ENCODE data around the gene SHISA5.
"Not testable (repeated sequence)": the region's sequence is repeated elsewhere in the genome, so short reads cannot be mapped to it uniquely, and the experiment has no call there.

SHISA5 gene, protein sequence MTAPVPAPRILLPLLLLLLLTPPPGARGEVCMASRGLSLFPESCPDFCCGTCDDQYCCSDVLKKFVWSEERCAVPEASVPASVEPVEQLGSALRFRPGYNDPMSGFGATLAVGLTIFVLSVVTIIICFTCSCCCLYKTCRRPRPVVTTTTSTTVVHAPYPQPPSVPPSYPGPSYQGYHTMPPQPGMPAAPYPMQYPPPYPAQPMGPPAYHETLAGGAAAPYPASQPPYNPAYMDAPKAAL

DNA sequence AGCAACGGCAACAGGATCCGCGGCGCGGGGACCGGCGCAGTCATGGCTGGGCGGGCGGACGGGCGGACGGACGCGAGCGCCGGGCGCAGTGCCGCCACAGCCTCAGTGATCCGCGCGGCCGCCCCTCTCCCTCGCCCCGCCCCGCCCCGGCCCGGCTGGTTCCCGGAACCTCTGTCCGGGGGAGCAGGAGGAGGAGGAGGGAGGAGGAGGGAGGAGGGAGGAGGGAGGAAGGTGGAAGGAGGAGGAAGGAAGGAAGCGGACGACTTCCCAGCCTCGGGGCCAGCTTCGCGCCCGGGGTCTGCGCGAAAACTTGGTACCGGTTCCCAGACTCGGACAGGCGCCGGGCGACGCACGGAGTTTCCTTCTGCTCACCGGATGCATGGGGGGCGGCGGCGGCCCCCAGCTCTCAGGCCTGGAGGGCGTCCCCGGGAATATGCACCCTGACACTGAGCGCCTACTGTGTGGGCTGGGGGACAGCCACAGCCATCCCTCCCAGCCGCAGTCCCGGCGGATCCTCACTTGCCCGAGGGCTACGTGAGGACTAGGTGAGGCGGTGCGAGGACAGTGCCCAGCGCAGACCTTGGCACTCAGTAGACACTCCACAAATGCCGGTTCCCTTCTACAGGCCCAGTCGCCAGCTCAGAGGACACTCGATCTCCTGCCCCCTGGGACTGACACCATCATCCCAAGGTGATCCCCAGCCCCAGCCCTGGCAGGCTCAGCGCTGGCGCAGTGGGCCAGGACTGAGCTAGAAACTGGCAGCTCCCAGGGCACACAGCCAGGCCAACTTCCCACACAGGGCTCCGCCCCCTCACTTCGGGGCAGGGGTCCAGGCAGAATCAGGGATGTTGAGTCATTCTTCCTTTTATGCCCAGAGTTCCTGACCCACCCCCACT, at the start of gene SHISA5:
SHISA5 (minus strand) TSS at position 124 of the 896 bp plus-strand sequence; CDS start at position 44, 80 bp downstream.
- peak; percentile 14 for DNase-seq (ENCODE audit: low spot score)

GRCh38 chr3:48553361-48553760, 49.4 kb upstream of the SHISA5 start:
- no peak for DNase-seq (ENCODE audit: low spot score)

DNA sequence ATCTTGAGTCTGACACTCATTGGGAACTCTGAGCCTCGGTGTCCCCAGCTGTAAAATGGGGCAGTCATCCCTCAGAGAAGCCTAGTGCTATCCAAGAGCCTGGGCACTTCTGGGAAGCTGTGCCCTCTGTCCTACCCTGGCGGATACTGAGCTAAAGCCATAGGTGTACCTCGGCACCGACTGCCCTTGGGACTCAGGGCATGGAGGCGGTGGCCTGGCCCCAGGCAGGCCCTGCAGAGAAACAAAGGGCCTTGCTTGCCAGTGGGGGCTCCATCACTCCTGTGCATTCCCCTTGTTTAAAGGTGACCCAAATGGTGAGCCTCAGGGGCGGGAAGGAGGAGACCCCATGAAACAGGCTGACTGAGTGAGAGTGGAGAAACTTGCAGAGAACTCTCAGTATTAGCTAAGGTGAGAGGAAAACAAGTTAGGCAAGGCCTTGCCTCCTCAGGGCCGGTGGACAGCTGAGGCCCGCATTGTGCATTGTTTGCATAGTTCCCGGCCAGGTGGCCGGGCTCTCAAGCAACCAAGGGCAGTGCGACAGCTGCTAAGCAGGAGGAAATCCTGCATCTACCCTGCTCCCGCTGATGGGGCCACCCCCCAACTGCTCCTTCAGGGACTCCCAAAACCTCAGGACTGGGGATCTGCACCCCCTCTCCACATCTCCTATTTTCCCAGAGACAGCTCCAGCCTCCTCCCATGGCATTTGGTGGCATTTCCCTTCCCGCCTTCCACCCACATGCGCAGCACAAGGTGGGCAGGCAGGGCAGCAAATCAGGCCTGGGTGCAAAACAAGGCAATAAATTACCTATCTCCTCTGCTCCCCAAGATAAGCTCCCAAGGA, 48.4 kb upstream of the SHISA5 start:
- no peak for DNase-seq (ENCODE audit: low spot score)

DNA sequence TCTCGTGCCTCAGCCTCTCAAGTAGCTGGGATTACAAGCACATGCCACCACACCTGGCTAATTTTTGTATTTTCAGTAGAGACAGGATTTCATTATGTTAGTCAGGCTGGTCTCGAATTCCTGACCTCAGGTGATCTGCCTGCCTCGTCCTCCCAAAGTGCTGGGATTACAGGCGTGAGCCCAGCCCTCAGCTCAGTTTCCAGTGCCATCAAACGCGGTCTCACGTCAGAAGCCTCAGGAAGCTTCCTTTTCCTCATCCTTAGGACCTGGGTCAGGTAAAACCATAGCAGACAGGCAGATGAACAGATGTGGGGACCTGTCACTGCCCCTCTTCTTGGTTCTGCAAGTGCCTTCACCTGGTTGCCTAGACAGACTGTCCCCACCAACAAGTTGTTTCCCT, 47.7 kb upstream of the SHISA5 start:
- not testable (repeated sequence) for DNase-seq (ENCODE audit: low spot score)

DNA sequence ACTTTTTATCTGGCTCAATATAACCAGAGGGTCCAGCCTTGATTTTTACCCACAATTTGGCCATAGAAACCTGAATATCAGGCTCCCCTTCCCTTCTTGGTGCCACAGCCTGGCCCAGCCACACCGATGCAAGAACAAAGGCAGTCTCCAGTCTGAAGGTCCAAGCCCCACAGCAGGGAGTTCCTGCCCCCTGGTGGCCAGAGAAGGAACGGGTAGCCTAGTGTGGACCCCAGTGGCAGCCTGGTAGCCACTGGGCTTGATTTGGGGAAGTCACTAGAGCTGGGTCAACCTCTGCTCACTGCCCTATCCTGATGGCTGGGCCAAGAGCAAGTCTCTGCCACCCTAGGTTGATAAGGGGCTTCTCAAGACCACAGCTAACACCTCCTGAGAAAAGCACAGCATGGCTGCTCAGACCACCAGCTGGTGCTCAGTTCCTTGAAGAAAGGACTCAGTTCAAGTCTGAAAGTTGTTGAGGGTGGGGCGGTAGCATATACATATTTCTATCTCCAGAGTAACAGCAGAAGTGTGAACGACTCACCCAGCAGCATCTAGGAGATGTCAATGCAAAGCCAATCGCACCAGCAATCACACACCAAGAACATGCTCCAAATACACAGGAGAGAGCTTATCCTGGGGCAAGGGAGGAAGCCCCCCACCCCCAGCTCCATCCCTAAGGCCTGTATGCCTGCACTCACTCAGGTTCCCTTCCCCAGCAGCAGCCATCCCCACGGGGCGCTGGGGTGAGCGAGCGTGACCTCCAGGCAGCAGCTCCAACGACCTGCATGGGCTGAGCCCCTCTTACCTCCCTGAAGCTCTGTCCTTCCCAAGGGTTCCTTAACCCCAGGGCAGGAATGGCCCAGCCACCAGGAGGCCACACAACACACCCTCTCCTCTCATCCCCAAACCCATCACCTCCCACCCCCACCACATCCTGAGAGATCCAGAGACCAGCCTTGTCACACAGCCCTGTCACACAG, 45.0 kb upstream of the SHISA5 start:
- DNase-seq (ENCODE audit: low spot score), result peak; percentile 82

DNA sequence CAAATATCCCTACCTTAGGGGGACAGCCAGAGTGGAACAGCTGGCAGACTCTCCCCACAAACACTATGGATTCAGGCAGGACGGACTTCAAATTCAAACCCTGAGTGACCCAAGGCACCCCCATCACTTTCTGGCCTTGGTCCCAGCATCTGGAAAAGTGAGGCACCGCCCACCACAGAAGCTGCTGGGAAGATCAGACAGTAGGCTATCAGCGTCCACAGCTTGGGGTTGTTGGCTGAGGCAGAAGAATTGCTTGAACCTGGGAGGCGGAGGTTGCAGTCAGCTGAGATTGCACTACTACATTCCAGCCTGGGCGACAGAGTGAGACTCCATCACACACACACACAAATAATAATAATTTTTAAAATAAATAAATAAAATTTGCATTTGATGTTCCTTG, 44.2 kb upstream of the SHISA5 start:
- DNase-seq (ENCODE audit: low spot score), result no peak

- no peak for DNase-seq (ENCODE audit: low spot score)
These were observed 42.3 kb upstream of the SHISA5 start for GRCh38 chr3:48546203-48546829.

DNA sequence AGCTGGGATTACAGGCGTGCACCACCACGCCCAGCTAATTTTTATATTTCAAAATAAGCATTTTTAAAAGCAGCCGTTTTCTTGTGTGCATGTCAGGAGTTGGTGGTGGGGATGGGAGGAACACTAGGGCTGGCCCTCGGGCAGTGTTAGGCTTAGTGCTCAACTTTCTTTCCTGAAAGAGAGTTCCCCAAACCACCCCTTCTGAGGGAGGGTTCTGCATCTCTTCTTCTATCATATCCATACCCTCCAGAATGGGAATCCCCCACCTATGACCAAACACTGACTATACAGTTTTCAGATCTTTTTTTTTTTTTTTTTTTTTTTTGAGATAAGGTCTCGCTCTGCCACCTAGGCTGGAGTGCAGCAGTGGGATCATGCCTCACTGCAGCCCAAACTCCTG, 40.2 kb upstream of the SHISA5 start:
- DNase-seq (ENCODE audit: low spot score), result no peak

DNA sequence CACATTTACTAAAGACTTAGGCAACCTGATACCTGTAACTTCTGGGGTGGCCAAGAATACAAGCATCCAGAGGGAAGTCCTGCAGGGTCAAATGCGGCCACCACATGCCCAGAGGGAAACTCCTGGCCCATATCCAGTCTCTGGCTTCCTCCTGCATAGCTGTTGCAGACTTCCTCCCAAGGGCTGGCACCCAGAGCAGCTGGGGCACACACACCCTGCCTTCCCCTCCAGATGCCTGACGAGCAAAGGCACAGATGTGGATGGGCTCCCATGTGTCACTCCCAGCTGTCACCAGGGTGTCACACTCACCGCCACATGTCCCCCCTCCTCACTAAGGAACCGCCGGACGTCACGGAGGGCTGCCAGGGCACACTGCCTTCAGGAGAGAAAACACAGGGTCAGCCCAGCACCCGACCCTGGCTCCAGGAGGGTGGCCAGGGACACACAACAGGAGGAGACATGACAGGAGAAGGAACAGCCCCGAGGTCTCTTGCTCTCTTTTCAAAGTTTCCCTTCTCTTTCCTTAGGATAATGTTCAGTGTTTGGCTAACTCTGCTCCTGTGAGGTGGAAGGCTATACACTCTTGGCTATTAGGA, 39.4 kb upstream of the SHISA5 start:
- DNase-seq (ENCODE audit: low spot score), result no peak

- DNase-seq (ENCODE audit: low spot score), result no peak
These were observed 34.5 kb upstream of the SHISA5 start for GRCh38 chr3:48538451-48538850.

- DNase-seq (ENCODE audit: low spot score), result no peak
These were observed 32.8 kb upstream of the SHISA5 start for GRCh38 chr3:48536785-48537184.

GRCh38 chr3:48536116-48536515, 32.1 kb upstream of the SHISA5 start:
- DNase-seq (ENCODE audit: low spot score), result no peak

GRCh38 chr3:48535578-48535977, 31.6 kb upstream of the SHISA5 start:
- DNase-seq (ENCODE audit: low spot score), result no peak

- DNase-seq (ENCODE audit: low spot score), result no peak
These were observed 29.0 kb upstream of the SHISA5 start for GRCh38 chr3:48532977-48533337.

- no peak for DNase-seq (ENCODE audit: low spot score)
These were observed 28.4 kb upstream of the SHISA5 start for GRCh38 chr3:48532271-48532976.

DNA sequence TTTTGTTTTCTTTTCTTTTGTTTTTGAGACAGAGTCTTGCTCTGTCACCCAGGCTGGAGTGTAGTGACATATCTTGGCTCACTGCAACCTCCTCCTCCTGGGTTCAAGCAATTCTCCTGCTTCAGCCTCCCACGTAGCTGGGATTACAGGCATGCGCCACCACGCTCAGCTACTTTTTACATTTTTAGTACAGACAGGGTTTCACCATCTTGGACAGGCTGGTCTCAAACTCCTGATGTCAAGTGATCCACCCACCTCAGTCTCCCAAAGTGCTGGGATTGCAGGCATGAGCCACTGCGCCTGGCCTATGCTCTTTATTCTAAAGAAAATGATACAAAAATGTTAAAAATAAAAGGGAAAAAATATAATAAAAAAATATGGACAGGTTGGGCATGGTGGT, 26.7 kb upstream of the SHISA5 start:
- not testable (repeated sequence) for DNase-seq (ENCODE audit: low spot score)

- DNase-seq (ENCODE audit: low spot score), result no peak
These were observed 24.8 kb upstream of the SHISA5 start for GRCh38 chr3:48528754-48529153.

DNA sequence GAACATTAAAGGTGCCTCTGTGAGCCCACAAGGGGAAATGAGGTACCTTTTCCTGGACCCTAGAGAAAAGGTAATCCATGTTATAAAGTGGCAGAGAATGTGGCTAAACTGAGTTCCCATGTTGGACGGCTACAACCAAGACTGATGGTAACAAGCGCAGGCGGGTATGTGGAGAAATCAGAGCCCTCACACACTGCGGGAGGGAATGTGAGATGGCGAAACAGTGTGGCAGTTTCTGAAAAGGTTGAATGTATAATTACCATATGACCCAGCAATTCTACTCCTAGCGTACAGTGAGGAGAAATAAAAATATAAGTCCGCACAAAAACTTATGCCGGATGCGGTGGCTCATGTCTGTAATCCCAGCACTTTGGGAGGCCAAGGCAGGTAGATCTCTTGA, 24.1 kb upstream of the SHISA5 start:
- DNase-seq (ENCODE audit: low spot score), result no peak

GRCh38 chr3:48524970-48525369, 21.0 kb upstream of the SHISA5 start:
- no peak for DNase-seq (ENCODE audit: low spot score)

DNA sequence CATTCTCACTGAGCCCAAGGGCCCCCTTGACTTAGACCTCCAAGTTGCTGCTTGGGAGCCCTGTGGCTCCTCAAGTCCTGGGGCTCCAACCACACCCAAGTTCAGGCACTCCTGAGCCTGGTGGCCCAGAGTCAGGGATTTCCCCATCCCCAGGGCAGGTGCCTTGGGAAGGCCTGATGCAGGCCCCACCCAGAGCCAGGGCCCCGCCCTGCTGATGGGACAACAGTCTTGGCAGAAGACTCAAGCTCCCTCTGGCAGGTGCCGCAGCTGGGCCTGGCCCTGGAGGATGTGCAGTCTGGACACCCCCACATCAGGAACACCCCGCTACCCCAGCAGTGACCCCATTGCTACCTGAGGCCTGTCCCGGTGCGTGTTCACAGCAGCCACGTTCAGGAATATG, 17.7 kb upstream of the SHISA5 start:
- no peak for DNase-seq (ENCODE audit: low spot score)

Measured in cerebellar cortex (tissue), 1 donor.